Measurements from ENCODE around the gene TUBD1. TPM values are rescaled to one million over a fixed set of nuclear protein-coding genes. Genes with fewer than 3 reads are reported as not detected.
A peak's percentile ranks its signal among the peaks of the same experiment; 100 is the strongest.

The TUBD1 gene
- total and polyA plus RNA-seq, 2 of the 13 experiments (the other 11 are each of a cell fraction or from before 2014, with no cell fraction given): 18.2 to 25.9 TPM

DNA sequence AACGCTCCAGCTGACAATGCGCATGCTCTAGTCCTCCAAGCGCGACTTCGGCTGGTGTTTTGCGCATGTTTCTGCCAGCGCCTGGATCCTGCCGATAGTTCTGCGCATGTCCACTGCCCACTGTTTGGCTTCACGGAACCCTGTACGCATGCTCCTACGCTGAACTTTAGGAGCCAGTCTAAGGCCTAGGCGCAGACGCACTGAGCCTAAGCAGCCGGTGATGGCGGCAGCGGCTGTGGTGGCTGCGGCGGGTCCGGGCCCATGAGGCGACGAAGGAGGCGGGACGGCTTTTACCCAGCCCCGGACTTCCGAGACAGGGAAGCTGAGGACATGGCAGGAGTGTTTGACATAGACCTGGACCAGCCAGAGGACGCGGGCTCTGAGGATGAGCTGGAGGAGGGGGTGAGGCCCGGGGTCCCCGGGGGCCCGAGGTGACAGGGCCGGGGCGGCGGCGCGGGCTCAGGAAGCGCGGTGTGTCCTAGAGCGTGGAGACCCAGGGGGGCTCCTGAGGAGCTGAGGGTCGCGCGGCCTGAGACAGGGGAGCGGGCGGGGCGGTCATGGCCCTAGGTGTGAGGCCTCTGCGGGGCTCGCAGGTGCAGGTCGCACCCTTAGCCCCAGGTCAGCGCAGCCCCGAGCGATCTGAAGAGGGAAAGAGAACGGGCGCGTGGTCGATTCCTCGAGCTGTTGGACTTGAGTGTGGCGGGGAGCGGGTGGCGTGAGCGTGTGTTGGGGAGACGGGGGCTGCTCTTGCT lies at the start of gene TUBD1, which contains the start of gene RPS6KB1 (continued):
- TF ChIP-seq, protein P1, sequence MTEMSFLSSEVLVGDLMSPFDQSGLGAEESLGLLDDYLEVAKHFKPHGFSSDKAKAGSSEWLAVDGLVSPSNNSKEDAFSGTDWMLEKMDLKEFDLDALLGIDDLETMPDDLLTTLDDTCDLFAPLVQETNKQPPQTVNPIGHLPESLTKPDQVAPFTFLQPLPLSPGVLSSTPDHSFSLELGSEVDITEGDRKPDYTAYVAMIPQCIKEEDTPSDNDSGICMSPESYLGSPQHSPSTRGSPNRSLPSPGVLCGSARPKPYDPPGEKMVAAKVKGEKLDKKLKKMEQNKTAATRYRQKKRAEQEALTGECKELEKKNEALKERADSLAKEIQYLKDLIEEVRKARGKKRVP (CRISPR knock-in tag; IDR thresholded peaks at IDR 0.05): no peak; a peak in 1 of 4 replicates
- TF ChIP-seq PAF1 (CRISPR knock-in tag; IDR thresholded peaks at IDR 0.05) (no peak), FOXA3 (CRISPR knock-in tag; IDR thresholded peaks at IDR 0.05) (peak; percentile 57), ZGPAT (CRISPR knock-in tag; IDR thresholded peaks at IDR 0.05) (peak; percentile 76; the same call in 1 of the 2 replicates), ETV6 (CRISPR knock-in tag; conservative IDR thresholded peaks at IDR 0.05) (peak; percentile 82; the same call in 1 of the 2 replicates), CAMTA2 (CRISPR knock-in tag; IDR thresholded peaks at IDR 0.05; ENCODE audit: borderline replicate concordance) (no peak; the same call in 1 of the 2 replicates), ZFY (CRISPR knock-in tag; IDR thresholded peaks at IDR 0.05) (peak; percentile 100), PCBP2 (optimal IDR thresholded peaks at IDR 0.05; ENCODE audit: low read depth, low read length, poor library complexity, severe bottlenecking) (no peak), PHF5A (CRISPR knock-in tag; IDR thresholded peaks at IDR 0.05; ENCODE audit: low read depth, unreplicated experiment) (no peak), RNF2 (conservative IDR thresholded peaks at IDR 0.05; ENCODE audit: low read depth) (peak; percentile 65), GMEB2 (CRISPR knock-in tag; IDR thresholded peaks at IDR 0.05; ENCODE audit: low read depth) (peak; percentile 11; the same call in 1 of the 2 replicates), SIN3B (IDR thresholded peaks at IDR 0.05; ENCODE audit: low read length) (no peak; the same call in 1 of the 2 replicates), RAD21 (CRISPR knock-in tag; IDR thresholded peaks at IDR 0.05) (peak; percentile 31; the same call in 1 of the 2 replicates), GZF1 (CRISPR knock-in tag; IDR thresholded peaks at IDR 0.05) (0 out of 2 replicates have a peak, but pooled peaks have one; percentile 80), PAWR (CRISPR knock-in tag; IDR thresholded peaks at IDR 0.05; ENCODE audit: borderline replicate concordance) (no peak), NCOR1 (IDR thresholded peaks at IDR 0.05; ENCODE audit: borderline replicate concordance, low read length) (no peak), SRSF4 (IDR thresholded peaks at IDR 0.05; ENCODE audit: low read depth, low read length, poor library complexity, severe bottlenecking) (no peak), KMT2A (CRISPR knock-in tag; IDR thresholded peaks at IDR 0.05) (peak; percentile 94)
- TF ChIP-seq, protein P2, sequence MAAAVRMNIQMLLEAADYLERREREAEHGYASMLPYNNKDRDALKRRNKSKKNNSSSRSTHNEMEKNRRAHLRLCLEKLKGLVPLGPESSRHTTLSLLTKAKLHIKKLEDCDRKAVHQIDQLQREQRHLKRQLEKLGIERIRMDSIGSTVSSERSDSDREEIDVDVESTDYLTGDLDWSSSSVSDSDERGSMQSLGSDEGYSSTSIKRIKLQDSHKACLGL (CRISPR knock-in tag; IDR thresholded peaks at IDR 0.05): peak; percentile 84; the same call in 1 of the 2 replicates
- TF ChIP-seq, protein P3, sequence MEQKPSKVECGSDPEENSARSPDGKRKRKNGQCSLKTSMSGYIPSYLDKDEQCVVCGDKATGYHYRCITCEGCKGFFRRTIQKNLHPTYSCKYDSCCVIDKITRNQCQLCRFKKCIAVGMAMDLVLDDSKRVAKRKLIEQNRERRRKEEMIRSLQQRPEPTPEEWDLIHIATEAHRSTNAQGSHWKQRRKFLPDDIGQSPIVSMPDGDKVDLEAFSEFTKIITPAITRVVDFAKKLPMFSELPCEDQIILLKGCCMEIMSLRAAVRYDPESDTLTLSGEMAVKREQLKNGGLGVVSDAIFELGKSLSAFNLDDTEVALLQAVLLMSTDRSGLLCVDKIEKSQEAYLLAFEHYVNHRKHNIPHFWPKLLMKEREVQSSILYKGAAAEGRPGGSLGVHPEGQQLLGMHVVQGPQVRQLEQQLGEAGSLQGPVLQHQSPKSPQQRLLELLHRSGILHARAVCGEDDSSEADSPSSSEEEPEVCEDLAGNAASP (CRISPR knock-in tag; IDR thresholded peaks at IDR 0.05; ENCODE audit: borderline replicate concordance): peak; percentile 12; the same call in 1 of the 2 replicates
- TF ChIP-seq, protein P4, sequence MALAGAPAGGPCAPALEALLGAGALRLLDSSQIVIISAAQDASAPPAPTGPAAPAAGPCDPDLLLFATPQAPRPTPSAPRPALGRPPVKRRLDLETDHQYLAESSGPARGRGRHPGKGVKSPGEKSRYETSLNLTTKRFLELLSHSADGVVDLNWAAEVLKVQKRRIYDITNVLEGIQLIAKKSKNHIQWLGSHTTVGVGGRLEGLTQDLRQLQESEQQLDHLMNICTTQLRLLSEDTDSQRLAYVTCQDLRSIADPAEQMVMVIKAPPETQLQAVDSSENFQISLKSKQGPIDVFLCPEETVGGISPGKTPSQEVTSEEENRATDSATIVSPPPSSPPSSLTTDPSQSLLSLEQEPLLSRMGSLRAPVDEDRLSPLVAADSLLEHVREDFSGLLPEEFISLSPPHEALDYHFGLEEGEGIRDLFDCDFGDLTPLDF (CRISPR knock-in tag; IDR thresholded peaks at IDR 0.05): peak; percentile 50; the same call in 1 of the 2 replicates
- TF ChIP-seq, protein P5, sequence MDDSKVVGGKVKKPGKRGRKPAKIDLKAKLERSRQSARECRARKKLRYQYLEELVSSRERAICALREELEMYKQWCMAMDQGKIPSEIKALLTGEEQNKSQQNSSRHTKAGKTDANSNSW (CRISPR knock-in tag; IDR thresholded peaks at IDR 0.05; ENCODE audit: borderline replicate concordance): no peak; the same call in 1 of the 2 replicates
